Parathyroid adenoma (tissue), 2 donors: ENCODE measurements around the gene IP6K1.
A peak's percentile ranks its signal among the peaks of the same experiment; 100 is the strongest.
"Not testable (repeated sequence)": the region's sequence is repeated elsewhere in the genome, so short reads cannot be mapped to it uniquely, and the experiment has no call there.

Experiments
- H2AFZ ChIP-seq: fragments of 300-600 bp; sonication (generic); one replicate; pipeline ENCODE4 v1.7.0; 2017; ENCODE audit warnings: antibody characterized with exemption, mild to moderate bottlenecking
- H3K27ac ChIP-seq: fragments of 300-600 bp; sonication (generic); one replicate; pipeline ENCODE4 v1.7.0; 2017
- H3K27me3 ChIP-seq: fragments of 300-600 bp; sonication (generic); one replicate; pipeline ENCODE4 v1.7.0; 2017; ENCODE audit warnings: low read length; ENCODE audit not compliant: control insufficient read depth, insufficient read depth
- H3K36me3 ChIP-seq: fragments of 300-600 bp; sonication (generic); one replicate; pipeline ENCODE4 v1.7.0; 2017; ENCODE audit warnings: low read length; ENCODE audit not compliant: control insufficient read depth, insufficient read depth
- H3K4me1 ChIP-seq: fragments of 300-600 bp; sonication (generic); one replicate; pipeline ENCODE4 v1.7.0; 2017; ENCODE audit warnings: control low read depth
- H3K4me2 ChIP-seq: fragments of 300-600 bp; sonication (generic); one replicate; pipeline ENCODE4 v1.7.0; 2017; ENCODE audit warnings: low read length
- H3K4me3 ChIP-seq: fragments of 300-600 bp; sonication (generic); one replicate; pipeline ENCODE4 v1.7.0; 2017; ENCODE audit warnings: low read depth, low read length
- H3K79me2 ChIP-seq: fragments of 300-600 bp; sonication (generic); one replicate; pipeline ENCODE4 v1.7.0; 2017; ENCODE audit warnings: control low read depth
- H3K9ac ChIP-seq: fragments of 300-600 bp; sonication (generic); one replicate; pipeline ENCODE4 v1.7.0; 2017; ENCODE audit warnings: mild to moderate bottlenecking
- H3K9me3 ChIP-seq: fragments of 300-600 bp; sonication (generic); one replicate; pipeline ENCODE4 v1.7.0; 2017; ENCODE audit warnings: low read length; ENCODE audit not compliant: control insufficient read depth
- CTCF ChIP-seq: fragments of 300-600 bp; sonication (generic); IDR thresholded peaks from one replicate; pipeline ENCODE4 v1.7.0; 2017; ENCODE audit warnings: antibody characterized with exemption, mild to moderate bottlenecking
- donor health status: primary hyperparathyroidism.

The IP6K1 gene

DNA sequence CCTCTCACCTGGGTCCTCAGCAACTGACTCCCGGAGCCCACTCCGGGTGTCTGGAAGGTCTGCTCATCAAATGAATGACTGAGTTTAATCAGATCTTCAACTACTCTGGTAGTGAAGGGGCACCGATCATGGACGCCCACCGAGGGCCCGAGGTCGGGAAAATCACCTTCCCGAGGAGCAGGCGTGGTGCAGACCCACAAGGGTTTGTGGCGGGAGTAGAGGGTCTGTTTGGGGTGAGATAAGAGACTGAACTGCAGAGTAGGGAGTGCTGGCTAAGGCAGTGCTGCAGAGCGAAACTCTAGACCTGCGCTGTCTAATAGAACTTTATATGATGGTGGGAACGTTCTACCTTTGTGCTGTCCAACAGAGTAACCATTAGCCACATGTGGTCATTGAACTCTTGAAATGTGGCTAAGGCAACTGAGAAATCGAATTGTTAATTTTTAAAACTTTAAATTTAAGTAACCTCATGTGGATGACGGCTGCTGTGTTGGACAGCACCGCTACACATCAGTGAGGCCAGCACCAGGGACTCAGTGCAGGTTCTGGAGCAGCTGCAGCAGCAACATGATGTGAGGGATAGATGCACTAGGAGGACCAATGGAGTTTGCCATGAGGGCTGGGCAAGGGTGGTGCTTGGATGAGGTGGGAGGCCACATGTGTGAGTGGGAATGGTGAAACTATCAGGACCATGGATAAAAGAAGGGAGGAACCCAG lies 96.3 kb downstream of the IP6K1 start:
- H3K36me3 ChIP-seq, H3K27me3 ChIP-seq, H3K9me3 ChIP-seq, H3K79me2 ChIP-seq: not testable (repeated sequence)
- Histone ChIP-seq H3K4me3 (peak overlapping the region; percentile 93), H3K4me1 (peaks cover 18% of the 10 kb centered on the region), H3K4me2 (peak overlapping the region; percentile 76), H3K9ac (peak overlapping the region; percentile 85), H3K27ac (peak overlapping the region; percentile 53), H2AFZ (peak overlapping the region; percentile 86)

DNA sequence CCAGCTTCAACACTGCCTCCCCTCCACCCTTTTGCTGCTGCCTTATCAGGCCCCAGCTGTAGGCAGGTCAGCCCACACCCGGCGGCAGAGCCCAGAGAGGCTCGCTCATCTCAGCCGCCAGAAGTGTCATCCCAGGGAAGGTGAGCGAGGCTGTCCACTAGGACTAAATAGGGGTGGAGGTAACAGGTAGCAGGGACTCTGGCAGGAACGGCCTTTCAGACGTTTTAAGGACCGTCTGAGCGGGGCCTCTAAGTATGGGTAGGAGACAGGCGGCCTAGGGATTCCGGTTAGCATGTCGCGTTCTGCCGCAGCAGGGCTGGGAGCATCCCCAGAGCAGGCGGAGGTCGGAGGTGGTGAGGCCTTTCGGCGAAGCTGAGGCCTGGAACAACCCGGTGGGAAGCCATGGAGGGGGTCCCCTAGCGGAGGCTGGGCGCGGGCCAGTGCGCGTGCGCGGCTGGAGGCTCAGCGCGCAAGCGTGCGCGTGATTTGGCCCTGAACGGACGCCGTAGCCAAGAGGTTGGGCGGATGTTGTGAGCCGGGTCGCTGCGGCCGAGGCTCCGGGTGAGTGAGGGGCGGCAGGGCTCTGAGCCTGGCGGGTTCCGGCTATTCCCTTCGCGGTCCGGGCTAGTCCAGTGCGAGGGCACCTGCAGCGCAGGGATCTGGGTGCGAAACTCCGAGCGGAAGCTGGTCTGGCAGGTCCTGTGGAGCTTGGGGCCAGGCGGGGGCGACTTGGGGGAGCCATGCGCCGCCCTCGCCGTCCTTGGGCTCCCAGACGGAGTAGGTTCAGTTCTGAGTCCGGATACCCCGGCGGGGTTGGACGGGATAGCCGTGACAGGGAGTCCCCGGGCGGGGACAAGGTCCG lies 97.1 kb downstream of the IP6K1 start, which contains the start of the genes MST1 and RNF123:
Gene MST1, minus strand, starts transcription at position 429 of the 862 bp plus-strand sequence. CDS start 783 bp downstream, outside the sequence.
Gene RNF123, plus strand, starts transcription at position 512 of the 862 bp plus-strand sequence. CDS start 1,609 bp downstream, outside the sequence.
- peaks cover 8% of the 10 kb centered on the region for H3K79me2 ChIP-seq
- H3K9me3 ChIP-seq, result no peaks in the 10 kb centered on the region
- peak within 1 kb of the TSS; percentile 76 for H3K4me2 ChIP-seq
- H2AFZ ChIP-seq, result peak within 1 kb of the TSS; percentile 86
- no peaks in the 10 kb centered on the region for H3K27me3 ChIP-seq
- H3K4me3 ChIP-seq, result peak within 1 kb of the TSS; percentile 93
- H3K27ac ChIP-seq, result peak within 1 kb of the TSS; percentile 53
- H3K4me1 ChIP-seq, result peaks cover 18% of the 10 kb centered on the region
- H3K36me3 ChIP-seq, result no peaks in the 10 kb centered on the region
- peak within 1 kb of the TSS; percentile 85 for H3K9ac ChIP-seq
- peak; percentile 33 for TF ChIP-seq CTCF

GRCh38 chr3:49688338-49689045 lies 97.8 kb downstream of the IP6K1 start:
- not testable (repeated sequence) for H3K79me2 ChIP-seq, H3K36me3 ChIP-seq, H3K9me3 ChIP-seq, H3K27me3 ChIP-seq
- Histone ChIP-seq H3K4me2 (peak overlapping the region; percentile 76), H3K9ac (peak overlapping the region; percentile 85), H3K4me3 (peak overlapping the region; percentile 93), H3K4me1 (peaks cover 18% of the 10 kb centered on the region), H2AFZ (peak overlapping the region; percentile 86), H3K27ac (peak overlapping the region; percentile 53)

GRCh38 chr3:49687424-49687795 lies 98.9 kb downstream of the IP6K1 start:
- H3K4me1 ChIP-seq, result peaks cover 18% of the 10 kb centered on the region
- not testable (repeated sequence) for H3K4me3 ChIP-seq, H3K79me2 ChIP-seq, H3K27ac ChIP-seq, H3K27me3 ChIP-seq, H2AFZ ChIP-seq, H3K9ac ChIP-seq, H3K9me3 ChIP-seq, H3K36me3 ChIP-seq
- peak overlapping the region; percentile 65 for H3K4me2 ChIP-seq

DNA sequence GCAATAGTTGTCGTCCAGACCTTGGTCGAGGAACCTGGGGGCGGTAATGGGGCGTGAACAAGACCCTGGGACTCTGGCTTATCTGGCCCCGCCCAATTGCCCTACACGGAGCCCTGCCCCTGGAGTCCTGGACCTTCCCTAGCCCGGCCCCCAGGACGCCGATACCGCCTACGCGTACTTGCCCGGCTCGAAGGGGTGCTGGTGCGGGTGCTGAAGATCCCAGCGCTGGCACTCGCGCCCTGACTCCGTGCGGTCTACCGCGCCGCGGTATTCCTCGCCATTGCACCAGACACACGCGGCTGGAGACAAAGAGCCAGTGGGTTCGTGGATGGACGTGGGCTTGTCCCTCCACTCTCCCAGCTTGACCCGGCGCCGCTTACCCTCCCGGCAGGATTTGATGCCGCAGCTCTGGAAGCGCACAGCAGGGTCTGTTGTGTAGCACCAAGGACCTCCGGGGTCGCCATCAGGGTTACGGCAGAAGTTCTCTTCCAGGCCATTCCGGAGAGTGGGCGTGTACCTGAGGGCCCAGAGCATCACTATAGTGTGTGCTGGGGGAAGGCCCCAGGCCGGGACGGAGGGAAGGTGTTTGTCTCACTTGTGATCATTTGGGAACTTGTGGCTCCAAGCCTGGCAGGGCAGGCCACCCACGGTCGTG lies 99.4 kb downstream of the IP6K1 start:
- not testable (repeated sequence) for H3K27me3 ChIP-seq, H3K9ac ChIP-seq, H3K9me3 ChIP-seq, H3K79me2 ChIP-seq, H3K36me3 ChIP-seq
- Histone ChIP-seq H3K4me2 (peak overlapping the region; percentile 65), H3K4me3 (peak overlapping the region; percentile 40), H3K27ac (peak overlapping the region; percentile 24), H2AFZ (peak overlapping the region; percentile 64), H3K4me1 (peaks cover 18% of the 10 kb centered on the region)

DNA sequence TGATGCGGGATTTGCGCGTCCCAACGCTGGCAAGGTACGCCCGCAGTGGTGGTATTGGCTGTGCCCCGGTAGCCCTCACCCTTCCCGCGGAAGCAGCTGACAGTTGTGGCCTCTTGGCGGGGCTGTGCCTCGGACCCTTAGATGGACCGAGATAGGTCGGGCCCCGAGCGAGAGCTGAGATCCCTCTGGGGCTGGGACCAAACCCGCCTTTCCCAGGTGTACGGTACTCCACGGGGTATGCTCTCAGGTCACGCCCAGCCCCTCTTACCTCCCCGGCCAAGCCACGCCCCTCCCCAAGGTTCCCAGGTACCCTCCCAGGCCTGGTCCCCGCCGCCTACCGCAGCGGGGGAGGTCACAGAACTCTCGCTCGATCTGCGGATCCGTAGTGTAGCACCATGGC lies 100.0 kb downstream of the IP6K1 start:
- H3K27me3 ChIP-seq, H3K79me2 ChIP-seq, H3K36me3 ChIP-seq, H3K9ac ChIP-seq, H3K27ac ChIP-seq, H3K9me3 ChIP-seq: not testable (repeated sequence)
- H2AFZ ChIP-seq, result peak overlapping the region; percentile 64
- peak overlapping the region; percentile 65 for H3K4me2 ChIP-seq
- peak overlapping the region; percentile 40 for H3K4me3 ChIP-seq
- H3K4me1 ChIP-seq, result peaks cover 18% of the 10 kb centered on the region

- H3K4me1 ChIP-seq, result peaks cover 14% of the 10 kb centered on the region
- not testable (repeated sequence) for H3K27ac ChIP-seq, H2AFZ ChIP-seq, H3K79me2 ChIP-seq, H3K9me3 ChIP-seq, H3K27me3 ChIP-seq, H3K4me2 ChIP-seq, H3K9ac ChIP-seq, H3K36me3 ChIP-seq, H3K4me3 ChIP-seq
These were observed 100.5 kb downstream of the IP6K1 start for GRCh38 chr3:49685846-49686245.

GRCh38 chr3:49685103-49685502 lies 101.2 kb downstream of the IP6K1 start:
- H3K9ac ChIP-seq, H2AFZ ChIP-seq, H3K79me2 ChIP-seq, H3K9me3 ChIP-seq, H3K27me3 ChIP-seq, H3K36me3 ChIP-seq, H3K4me1 ChIP-seq, H3K4me3 ChIP-seq, H3K4me2 ChIP-seq, H3K27ac ChIP-seq: not testable (repeated sequence)

GRCh38 chr3:49684453-49684852 lies 101.9 kb downstream of the IP6K1 start:
- H3K4me3 ChIP-seq, H3K27ac ChIP-seq, H3K4me2 ChIP-seq, H3K36me3 ChIP-seq, H3K9ac ChIP-seq, H3K79me2 ChIP-seq, H3K9me3 ChIP-seq, H2AFZ ChIP-seq, H3K27me3 ChIP-seq, H3K4me1 ChIP-seq: not testable (repeated sequence)
